HL-60 (cell line): ENCODE measurements around the gene FLNC.

Experiments
- DNase-seq, 2 experiments: peaks; one replicate each; pipeline ENCODE4 v3.0.0-alpha.2; 2010 to 2020; ENCODE audit warnings: low read depth in 1 of 2, low spot score in 1 of 2
- H3K27ac ChIP-seq: fragments of 250-450 bp; sonication (Bioruptor Pico); replicated peaks from 2 replicates; pipeline ENCODE4 v1.5.1; 2020; ENCODE audit warnings: mild to moderate bottlenecking, moderate library complexity
- H3K27me3 ChIP-seq: fragments of 250-450 bp; sonication (Bioruptor Pico); 2 replicates; pipeline ENCODE4 v1.5.1; 2021; ENCODE audit warnings: mild to moderate bottlenecking, moderate library complexity; ENCODE audit not compliant: insufficient read depth, poor library complexity, severe bottlenecking
- H3K4me3 ChIP-seq: replicated peaks from 2 replicates; pipeline ENCODE4 v1.5.1; 2011; ENCODE audit warnings: mild to moderate bottlenecking, control low read depth, low read length; ENCODE audit not compliant: insufficient read depth
- GABPA ChIP-seq: IDR thresholded peaks from 2 replicates; pipeline ENCODE4 v1.6.1; 2012; ENCODE audit warnings: low read depth
- POLR2AphosphoS5 ChIP-seq: IDR thresholded peaks from 2 replicates; pipeline ENCODE4 v1.6.1; 2012; ENCODE audit warnings: low read depth
- SPI1 ChIP-seq: IDR thresholded peaks from 2 replicates; pipeline ENCODE4 v1.6.1; 2012; ENCODE audit warnings: low read depth, mild to moderate bottlenecking, borderline replicate concordance
- TF ChIP-seq, protein P1 (sequence below): IDR thresholded peaks from 2 replicates; pipeline ENCODE4 v1.6.1; 2012; ENCODE audit warnings: low read depth; ENCODE audit not compliant: insufficient replicate concordance
- TF ChIP-seq, protein P2 (sequence below): IDR thresholded peaks from one replicate; pipeline ENCODE4 v1.5.1; 2011; ENCODE audit warnings: low read length, control low read depth, inconsistent platforms; ENCODE audit not compliant: insufficient read depth

Gene FLNC

DNA sequence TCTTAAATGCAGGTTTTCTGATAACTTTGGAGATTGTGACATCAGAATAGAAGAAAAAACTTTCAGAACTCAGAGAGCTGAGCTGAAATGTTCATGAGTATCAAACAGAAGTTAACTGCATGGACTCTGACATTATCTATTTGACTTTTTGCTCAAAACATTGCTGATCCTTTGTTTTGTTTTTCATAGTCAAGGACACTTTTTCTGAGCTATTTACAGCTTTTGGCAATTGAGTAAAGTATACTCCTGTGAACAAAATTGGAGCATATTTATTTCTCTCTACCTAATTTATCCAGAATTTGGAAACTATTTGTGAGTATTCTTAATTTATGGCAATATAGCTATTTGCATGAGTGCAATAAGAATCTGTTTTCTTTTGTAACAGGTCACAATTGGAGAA lies 69.2 kb downstream of the FLNC start:
- DNase-seq: no peak
- no peak overlapping the region for H3K27ac ChIP-seq
- no peaks in the 10 kb centered on the region for H3K27me3 ChIP-seq
- TF ChIP-seq, protein P1, sequence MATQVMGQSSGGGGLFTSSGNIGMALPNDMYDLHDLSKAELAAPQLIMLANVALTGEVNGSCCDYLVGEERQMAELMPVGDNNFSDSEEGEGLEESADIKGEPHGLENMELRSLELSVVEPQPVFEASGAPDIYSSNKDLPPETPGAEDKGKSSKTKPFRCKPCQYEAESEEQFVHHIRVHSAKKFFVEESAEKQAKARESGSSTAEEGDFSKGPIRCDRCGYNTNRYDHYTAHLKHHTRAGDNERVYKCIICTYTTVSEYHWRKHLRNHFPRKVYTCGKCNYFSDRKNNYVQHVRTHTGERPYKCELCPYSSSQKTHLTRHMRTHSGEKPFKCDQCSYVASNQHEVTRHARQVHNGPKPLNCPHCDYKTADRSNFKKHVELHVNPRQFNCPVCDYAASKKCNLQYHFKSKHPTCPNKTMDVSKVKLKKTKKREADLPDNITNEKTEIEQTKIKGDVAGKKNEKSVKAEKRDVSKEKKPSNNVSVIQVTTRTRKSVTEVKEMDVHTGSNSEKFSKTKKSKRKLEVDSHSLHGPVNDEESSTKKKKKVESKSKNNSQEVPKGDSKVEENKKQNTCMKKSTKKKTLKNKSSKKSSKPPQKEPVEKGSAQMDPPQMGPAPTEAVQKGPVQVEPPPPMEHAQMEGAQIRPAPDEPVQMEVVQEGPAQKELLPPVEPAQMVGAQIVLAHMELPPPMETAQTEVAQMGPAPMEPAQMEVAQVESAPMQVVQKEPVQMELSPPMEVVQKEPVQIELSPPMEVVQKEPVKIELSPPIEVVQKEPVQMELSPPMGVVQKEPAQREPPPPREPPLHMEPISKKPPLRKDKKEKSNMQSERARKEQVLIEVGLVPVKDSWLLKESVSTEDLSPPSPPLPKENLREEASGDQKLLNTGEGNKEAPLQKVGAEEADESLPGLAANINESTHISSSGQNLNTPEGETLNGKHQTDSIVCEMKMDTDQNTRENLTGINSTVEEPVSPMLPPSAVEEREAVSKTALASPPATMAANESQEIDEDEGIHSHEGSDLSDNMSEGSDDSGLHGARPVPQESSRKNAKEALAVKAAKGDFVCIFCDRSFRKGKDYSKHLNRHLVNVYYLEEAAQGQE: no peak
- no peak for TF ChIP-seq SPI1
- no peak for TF ChIP-seq GABPA
- TF ChIP-seq POLR2AphosphoS5: no peak
- no peak overlapping the region for H3K4me3 ChIP-seq

DNA sequence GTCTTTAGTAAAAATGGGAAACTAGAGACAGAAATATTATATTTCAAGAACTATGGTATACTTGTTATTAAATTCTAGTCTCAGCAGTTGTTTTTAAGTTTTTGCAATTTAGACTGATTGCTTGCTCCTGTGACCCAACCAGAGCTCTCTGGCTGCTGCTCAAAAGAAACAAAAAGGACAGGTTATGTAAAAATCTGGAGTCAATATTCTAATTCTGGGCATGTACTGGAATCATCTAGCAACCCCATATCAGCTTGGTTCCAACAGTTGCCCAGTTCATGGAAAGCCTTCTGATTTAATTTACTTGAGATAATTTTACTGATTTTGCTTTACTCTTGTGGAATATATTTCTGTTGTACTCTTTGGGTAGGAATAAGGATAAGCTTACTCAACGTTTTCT lies 70.0 kb downstream of the FLNC start:
- TF ChIP-seq, protein P2, sequence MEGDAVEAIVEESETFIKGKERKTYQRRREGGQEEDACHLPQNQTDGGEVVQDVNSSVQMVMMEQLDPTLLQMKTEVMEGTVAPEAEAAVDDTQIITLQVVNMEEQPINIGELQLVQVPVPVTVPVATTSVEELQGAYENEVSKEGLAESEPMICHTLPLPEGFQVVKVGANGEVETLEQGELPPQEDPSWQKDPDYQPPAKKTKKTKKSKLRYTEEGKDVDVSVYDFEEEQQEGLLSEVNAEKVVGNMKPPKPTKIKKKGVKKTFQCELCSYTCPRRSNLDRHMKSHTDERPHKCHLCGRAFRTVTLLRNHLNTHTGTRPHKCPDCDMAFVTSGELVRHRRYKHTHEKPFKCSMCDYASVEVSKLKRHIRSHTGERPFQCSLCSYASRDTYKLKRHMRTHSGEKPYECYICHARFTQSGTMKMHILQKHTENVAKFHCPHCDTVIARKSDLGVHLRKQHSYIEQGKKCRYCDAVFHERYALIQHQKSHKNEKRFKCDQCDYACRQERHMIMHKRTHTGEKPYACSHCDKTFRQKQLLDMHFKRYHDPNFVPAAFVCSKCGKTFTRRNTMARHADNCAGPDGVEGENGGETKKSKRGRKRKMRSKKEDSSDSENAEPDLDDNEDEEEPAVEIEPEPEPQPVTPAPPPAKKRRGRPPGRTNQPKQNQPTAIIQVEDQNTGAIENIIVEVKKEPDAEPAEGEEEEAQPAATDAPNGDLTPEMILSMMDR: no peak
- TF ChIP-seq SPI1: no peak
- no peak for TF ChIP-seq GABPA
- no peak for TF ChIP-seq POLR2AphosphoS5
- TF ChIP-seq, protein P1: no peak
- no peak overlapping the region for H3K4me3 ChIP-seq
- no peaks in the 10 kb centered on the region for H3K27me3 ChIP-seq
- no peak overlapping the region for H3K27ac ChIP-seq
- no peak for DNase-seq

DNA sequence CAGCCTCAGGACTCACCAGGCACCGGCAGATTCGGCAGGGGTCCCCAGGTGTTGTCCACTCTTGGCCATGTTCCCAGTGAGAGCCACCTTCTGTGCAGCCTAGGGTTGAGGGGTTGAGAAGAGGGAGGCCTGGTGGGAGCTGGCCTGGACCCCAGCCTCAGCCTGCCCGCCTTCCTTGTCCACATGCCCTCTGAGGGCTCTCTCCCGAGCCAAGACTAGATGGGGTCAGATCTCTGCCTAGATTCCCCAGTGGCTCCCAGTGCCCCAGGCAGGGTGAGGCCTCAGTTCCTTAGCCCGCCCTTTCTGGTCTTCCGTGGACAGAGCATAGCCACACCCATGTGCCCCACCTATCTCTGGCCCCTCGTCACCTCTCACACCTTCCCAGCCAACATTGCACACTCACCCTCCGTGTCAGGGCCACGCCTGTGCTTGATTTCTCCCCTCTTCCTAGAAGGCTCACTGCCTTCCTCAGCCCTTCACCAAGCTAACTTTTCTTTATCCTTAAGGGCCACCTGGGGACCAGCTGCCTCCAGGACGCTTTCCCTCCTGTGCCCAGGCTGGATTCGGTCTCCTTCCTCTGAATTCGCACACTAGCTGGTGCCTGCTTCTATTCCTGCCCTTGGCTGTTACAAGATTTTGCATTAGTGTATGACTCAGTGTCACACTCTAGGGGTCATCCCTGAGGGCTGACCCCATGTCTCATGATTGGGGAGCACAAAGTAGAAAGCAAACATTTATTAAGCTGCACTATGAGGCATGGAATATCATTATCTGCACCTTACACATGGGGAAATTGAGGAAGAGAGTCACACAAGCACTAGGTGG lies 72.8 kb downstream of the FLNC start:
- Histone ChIP-seq H3K4me3 (no peak overlapping the region), H3K27me3 (no peaks in the 10 kb centered on the region), H3K27ac (no peak overlapping the region)
- DNase-seq: no peak
- TF ChIP-seq SPI1 (no peak), POLR2AphosphoS5 (no peak), GABPA (no peak)
- TF ChIP-seq, protein P1: no peak
- TF ChIP-seq, protein P2: no peak
